ENCODE measurements around the gene SPATC1L. TPM values are rescaled to one million over a fixed set of nuclear protein-coding genes. Genes with fewer than 3 reads are reported as not detected.

SPATC1L gene
- total RNA-seq, 1 donor from 2014 or later, result 5.9 TPM

DNA sequence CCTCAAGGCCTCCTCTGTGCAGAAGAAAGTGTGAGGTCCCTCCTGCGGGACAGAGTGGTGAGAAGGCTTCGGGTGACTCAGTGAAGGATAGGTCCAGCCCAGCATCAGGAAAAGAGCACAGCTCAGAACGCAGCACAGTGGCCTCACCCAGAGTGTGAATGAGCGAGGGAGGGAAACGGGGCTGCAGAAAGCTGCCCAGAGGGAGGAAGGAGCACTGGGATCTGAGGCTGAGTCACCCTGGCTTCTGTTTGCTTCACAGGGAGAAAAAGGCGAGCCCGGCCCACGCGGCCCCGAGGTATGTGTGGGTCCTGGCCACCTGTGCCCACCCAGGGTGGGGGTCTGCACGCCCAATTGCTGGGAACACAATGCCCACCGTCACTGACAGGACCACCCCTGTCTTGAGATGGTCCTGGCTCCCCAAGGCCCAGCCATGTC, 62.0 kb downstream of the SPATC1L start:
- peak; percentile 85 for DNase-seq (ENCODE audit: low spot score)

DNA sequence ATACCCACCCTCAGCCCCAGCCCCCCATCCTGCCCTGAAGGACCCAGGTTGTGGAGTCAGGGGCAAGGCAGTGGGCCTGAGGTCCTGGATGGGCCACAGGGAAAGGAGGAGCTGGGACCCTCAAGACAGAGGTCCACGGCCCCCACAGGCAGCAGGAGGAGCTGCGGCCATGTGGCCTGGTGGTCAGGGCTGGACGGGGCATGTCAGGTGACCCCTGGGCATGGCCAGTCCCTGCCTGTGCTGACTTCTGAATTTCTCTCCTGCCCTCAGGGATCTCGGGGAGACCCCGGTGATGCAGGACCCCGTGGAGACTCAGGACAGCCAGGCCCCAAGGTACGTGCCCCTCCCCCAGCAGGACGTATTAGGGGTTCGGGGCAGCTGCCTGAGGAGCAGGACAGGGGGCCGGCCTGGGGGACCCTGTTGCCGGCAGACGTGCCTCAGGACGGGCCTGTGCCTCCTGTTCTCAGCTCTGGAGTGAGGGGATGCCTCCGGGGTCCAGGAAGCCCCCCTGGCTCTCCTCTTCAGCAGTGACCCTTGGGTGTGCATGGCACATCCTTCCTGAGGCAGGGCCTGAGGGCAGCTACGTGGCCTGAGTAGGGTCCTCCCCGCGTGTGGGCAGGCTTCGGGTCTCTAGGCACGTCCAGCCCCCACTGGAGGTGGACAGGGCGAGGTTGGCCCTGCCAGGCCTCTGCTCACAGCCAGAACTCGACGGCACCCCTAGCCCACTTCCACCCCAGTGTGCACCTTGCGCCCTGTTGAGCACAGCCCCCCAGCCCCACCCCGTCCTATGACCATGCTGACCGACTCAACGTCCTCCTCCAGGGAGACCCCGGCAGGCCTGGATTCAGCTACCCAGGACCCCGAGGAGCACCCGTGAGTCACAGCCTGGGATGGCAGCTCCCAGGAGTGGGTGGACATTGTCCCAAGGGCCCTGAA, 62.7 kb downstream of the SPATC1L start:
- peak; percentile 84 for DNase-seq (ENCODE audit: low spot score)

- peak; percentile 81 for DNase-seq (ENCODE audit: low spot score)
Observed at GRCh38 chr21:46120301-46121285, 63.7 kb downstream of the SPATC1L start.

- peak; percentile 72 for DNase-seq (ENCODE audit: low spot score)
Observed at GRCh38 chr21:46119637-46120271, 64.5 kb downstream of the SPATC1L start.

- peak; percentile 81 for DNase-seq (ENCODE audit: low spot score)
Observed at GRCh38 chr21:46119144-46119636, 65.1 kb downstream of the SPATC1L start.

GRCh38 chr21:46118316-46119143, 65.7 kb downstream of the SPATC1L start:
- peak; percentile 88 for DNase-seq (ENCODE audit: low spot score)

GRCh38 chr21:46117586-46118315, 66.5 kb downstream of the SPATC1L start:
- DNase-seq (ENCODE audit: low spot score), result peak; percentile 89

DNA sequence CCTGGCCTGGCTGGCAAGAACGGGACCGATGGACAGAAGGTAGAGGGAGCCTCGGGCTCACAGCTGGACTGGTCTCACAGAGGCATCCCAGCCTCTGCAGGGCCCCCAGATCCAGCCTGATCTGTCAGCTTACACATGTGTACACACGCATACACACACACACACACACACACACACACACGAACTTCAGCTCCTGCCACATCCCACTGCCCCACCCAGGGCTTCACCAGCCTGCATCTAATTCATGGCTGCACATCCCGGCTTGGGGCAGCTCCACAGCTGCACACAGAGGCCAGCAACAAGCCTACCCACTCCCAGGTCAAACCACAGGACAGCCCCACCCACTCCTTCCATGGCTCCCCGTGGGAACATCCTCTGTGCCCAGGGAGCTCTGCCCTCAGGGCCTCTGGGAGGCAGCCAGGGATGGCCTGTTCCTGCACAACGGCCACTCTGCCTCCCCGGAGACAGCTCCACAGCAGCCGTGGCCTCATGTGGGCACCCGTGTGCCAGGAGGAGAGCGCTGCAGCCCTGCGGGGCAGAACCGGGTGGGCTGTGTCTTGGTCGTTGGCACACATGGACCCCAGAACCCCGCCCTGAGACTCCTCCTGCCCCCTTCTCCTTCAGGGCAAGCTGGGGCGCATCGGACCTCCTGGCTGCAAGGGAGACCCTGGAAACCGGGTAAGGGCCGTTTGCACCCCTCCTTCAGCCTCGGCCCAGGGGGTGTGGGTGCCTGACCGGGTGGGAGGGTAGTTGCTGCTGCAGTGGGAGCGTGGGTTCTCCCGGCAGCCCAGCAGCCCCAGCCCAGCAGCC, 67.3 kb downstream of the SPATC1L start:
- DNase-seq (ENCODE audit: low spot score), result peak; percentile 85

DNA sequence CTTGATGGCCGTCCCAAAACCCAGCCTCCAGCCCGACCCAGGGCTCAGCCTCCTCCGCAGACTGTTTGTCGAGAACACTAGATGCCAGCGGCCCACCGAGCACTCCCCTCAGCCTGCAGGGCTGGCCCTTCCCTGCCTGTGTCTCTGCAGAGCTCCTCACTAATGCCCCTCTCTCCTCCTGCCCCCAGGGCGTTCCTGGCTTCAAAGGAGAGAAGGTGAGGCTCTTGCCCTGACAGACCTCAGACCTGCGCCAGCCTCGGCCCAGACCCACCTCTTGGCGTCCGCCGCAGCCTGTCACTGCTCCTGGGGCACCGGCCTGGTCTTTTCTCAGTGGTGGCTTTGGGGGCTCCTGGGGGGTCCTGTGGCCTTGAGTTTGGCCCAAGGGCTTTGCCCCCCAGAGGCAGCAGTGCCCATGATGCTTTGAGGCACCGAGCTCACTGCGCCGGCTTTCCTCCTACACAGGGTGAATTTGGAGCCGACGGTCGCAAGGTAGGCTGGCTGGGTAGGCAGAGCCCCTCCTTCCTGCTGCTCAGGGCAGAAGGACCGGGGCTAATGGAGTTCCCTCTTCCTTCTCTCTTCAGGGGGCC, 68.0 kb downstream of the SPATC1L start:
- DNase-seq (ENCODE audit: low spot score), result peak; percentile 87

GRCh38 chr21:46115441-46116188, 68.6 kb downstream of the SPATC1L start:
- peak; percentile 60 for DNase-seq (ENCODE audit: low spot score)

DNA sequence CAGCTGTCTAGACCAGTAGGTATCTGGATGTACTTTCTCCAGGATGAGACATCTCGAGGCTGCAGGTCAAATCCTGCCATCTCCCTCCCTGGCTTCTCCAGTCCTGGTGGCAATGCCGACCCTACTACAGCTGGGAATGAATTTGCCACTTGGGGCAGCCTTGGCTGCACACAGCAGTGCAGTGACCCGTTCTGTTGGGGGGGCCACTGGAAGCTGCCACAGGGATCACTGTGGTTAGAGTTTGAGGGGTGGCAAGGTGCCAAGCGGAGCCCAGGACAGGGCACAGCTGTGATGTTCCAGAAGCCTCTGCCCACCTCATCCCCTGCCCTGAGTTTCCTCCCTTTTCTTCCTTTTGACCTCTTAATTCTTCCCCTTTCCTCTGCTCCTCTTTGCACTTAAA, 69.3 kb downstream of the SPATC1L start:
- peak; percentile 53 for DNase-seq (ENCODE audit: low spot score)

DNA sequence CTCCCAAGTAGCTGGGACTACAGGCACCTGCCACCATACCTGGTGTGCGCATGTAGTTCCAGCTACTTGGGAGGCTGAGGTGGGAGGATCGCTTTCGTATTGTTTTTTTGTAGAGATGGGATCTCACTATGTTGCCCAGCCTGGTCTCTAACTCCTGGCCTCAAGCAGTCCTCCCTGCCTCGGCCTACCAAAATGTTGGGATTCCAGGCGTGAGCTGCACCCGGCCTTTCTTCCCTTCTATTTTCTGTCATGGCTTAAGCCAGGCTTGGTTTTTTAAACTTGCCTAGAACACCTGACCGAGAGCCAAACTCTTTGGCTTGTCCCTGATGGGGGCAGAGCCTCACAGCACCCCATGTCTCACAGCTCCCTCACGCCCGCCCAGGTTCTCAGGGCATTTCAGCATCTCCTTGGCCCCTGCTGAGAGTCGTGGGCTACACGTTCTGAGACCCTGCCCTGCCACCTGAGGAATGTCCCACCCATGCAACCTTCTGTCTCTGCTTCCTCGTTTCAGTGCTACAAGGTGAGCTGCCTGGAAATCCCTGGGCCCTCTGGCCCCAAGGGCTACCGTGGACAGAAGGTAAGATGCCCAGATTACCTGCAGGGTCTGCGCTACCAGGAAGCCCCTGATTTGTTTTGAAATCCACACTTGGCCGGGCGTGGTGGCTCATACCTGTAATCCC, 70.6 kb downstream of the SPATC1L start:
- DNase-seq (ENCODE audit: low spot score), result peak; percentile 45

- DNase-seq (ENCODE audit: low spot score), result peak; percentile 84
Observed at GRCh38 chr21:46112725-46113215, 71.5 kb downstream of the SPATC1L start.

- peak; percentile 85 for DNase-seq (ENCODE audit: low spot score)
Observed at GRCh38 chr21:46111857-46112724, 72.2 kb downstream of the SPATC1L start.

GRCh38 chr21:46111193-46111571, 73.1 kb downstream of the SPATC1L start:
- peak; percentile 86 for DNase-seq (ENCODE audit: low spot score)
